A172 (cell line): ENCODE results near the gene NTPCR. TPM values are rescaled to one million over a fixed set of nuclear protein-coding genes. Genes with fewer than 3 reads are reported as not detected.
A peak's percentile ranks its signal among the peaks of the same experiment; 100 is the strongest.
"Not testable (repeated sequence)": the region's sequence is repeated elsewhere in the genome, so short reads cannot be mapped to it uniquely, and the experiment has no call there.

ENCODE experiments used
- DNase-seq: peaks from one replicate; pipeline ENCODE4 v3.0.0-alpha.2; 2015; ENCODE audit warnings: low spot score
- total RNA-seq: library from RNA; depleted of rRNA; stranded (reverse); fragments of >200 nt; shearing (Covaris generic); gene quantifications from 2 replicates; pipeline ENCODE4 v1.2.3, GENCODE V29; 2014

The NTPCR gene
- total RNA-seq, 1 experiment from 2014 or later = 87.8 TPM

DNA sequence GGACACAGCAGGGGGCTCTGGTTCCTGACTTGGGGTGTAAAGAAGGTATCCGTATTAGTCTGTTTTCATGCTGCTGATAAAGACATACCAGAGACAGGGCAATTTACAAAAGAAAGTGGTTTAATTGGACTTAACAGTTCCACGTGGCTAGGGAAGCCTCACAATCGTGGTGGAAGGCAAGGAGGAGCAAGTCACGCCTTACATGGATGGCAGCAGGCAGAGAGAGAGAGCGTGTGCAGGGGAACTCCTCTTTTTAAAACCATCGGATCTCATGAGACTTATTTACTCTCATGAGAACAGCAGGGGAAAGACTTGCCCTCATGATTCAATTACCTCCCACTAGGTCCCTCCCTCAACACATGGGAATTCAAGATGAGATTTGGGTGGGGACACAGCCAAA lies 23.2 kb upstream of the NTPCR start:
- DNase-seq = not testable (repeated sequence)

DNA sequence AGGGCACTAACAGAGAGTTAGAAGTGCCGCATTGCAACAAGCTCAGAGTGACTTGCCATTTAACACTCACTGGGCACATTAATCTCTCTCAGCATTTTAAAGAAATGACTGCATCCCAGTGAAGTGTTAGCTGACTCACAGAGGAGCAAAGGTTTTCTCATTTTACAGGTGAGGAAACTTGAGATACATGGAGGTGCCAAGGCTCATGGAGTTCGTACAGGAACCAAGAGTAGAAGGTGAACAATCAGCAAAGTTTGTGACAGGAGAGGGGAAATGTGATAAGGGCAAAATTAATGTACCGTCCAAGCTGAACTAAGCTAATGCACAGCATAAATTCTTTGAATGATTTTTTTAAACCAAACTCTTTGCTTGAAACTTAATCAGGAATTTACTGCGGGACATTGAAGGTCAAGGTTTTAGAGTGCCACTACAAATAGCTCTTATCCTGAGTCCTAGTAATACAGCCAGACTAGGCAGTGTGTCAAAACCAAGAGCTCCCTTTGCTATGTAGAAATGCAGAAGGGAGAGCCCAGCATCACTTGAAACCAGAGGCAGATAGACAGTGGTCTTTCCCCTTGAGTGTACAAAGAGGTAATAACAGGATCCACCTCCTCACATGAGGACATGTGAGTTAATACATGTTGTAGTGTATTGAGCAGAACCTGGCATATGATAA lies 22.4 kb upstream of the NTPCR start:
- DNase-seq = no peak

DNA sequence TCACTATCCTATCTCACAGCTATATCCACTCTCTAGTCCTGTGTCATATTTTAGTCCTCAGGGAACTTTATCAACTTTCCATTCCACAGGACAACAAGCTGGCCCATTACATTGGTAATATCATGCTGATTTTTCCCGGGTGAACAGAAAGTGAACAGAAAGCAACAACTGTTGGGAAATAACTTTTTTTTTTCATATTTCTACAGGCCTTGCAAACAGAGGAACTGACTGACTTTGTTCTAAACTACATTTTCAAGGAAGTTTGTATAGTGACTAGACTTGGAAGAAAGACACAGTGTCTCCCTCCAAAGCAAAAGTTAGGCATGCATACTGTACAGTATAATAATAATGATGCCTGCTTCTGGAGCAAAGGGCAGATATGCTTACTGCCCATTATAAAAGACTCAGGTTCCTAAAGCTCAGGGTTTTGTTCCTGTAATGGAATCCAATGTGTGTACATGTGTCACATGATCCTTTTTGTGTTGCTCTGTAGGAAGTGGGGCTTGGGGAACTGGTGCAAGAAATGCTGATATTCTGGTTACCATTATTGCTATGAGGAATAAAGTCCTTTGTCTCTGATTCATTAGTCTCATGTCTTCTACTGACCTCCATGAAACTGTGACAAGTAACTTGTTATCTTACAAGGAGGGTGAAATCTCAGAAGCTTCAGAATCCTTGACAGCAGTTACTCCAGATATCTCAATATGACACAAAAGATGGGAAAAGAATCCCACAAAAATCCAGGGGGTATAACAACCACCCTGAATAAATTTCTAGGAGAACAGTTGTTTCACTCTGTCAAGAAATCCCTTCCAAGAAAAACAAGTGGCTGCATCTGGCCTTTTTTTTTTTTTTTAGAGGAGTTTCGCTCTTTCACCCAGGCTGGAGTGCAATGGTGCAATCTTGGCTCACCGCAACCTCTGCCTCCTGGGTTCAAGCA lies 17.7 kb upstream of the NTPCR start:
- DNase-seq = no peak

DNA sequence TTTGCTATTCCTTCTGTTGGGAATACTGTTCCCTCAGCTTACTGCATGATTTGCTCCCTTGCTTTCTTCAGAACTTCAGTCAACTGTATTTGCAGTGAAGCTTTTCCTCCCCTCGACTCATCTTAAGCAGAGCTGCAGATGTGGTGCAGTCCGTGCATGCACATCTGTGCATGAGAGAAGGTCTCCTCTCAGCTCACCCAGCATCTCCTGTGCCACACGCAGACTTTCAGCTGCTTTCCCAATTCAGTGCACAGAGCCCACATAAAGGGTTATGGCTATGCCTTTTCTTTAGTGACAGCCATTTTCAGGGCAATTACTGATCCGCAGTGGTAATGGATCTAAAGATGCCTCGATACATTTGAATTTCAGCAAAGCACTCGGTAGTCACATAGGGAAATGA lies 13.5 kb upstream of the NTPCR start:
- no peak for DNase-seq

DNA sequence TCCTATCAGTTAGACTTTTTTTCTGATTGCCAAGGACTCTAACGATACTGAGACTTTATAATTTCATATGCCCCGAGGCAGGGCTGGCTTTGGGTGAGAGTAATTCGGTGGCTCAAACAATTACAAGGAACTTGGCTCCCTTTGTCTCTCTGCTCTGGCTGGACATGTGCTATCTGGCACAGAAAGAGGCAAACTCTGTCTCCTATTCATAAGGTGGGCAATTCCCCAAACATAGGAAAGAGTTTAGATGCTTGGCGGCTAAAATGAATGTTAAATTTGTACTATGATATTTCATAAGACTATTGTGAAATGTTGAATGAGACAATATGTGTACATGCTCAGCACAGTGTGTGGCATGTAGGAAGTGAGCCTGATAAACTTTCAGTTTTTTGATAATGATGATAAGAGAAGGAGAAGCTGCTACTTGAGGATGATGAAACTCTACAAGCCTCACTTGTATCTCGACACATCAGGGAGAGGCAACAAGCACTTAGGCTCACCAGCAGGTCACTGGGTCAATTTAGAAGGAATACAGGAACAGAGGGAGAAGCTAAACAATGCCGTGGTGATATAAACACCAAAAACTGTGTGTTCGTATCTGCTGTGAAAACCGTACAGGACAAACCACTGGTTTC lies 12.6 kb upstream of the NTPCR start:
- DNase-seq = no peak

DNA sequence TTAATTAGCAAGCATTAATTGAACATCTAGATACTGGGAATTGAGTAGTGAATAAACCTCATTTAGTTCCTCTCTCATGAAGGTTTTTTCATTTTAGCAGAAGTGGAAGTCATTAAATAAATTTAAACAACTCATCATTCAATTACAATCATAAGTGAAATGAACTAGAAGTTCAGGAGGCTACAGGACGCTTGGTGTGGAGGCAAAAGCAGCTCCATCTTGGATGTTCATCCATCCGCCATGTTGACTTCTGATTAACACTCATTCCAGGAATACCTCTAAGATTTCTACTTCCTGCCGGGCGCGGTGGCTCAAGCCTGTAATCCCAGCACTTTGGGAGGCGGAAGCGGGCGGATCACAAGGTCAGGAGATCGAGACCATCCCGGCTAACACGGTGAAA lies 11.5 kb upstream of the NTPCR start:
- DNase-seq = no peak

DNA sequence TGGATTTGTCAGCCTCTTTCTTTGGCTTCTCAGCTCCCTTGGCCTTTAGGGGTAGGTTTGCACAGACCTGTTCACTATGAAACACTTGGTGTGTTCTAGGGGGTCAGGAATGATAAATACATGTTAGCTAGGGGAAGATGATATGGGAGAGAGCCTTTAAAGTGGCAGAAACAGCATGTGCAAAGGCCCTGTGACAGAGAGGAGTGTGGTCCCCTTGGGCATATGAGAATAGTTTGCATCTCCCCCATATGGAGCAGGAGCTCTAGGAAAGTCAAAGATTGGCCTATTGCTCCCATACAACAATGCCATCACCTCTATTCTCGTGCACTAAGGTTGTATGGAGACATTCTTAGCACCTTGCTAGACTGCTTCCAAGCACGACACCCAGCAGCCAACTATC lies 10.7 kb upstream of the NTPCR start:
- no peak for DNase-seq

DNA sequence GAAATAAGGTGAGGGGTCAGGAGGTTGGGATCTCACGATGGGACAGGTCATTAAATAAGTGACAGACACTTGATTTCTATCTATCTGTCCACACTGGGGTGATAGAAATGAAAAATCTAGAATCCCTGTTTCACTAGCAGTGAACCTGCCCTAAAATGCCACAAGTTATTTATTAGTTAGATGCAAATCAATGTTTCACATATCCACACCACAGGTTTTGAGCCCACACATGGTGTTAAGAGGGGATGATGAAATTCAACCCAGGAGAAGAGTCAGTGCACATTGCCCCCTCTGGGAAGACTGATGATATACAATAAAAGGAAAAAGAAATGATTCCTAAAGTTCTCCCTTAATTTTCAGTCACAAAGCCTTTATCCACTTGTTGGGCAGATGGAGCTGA lies 10.1 kb upstream of the NTPCR start:
- DNase-seq = no peak

DNA sequence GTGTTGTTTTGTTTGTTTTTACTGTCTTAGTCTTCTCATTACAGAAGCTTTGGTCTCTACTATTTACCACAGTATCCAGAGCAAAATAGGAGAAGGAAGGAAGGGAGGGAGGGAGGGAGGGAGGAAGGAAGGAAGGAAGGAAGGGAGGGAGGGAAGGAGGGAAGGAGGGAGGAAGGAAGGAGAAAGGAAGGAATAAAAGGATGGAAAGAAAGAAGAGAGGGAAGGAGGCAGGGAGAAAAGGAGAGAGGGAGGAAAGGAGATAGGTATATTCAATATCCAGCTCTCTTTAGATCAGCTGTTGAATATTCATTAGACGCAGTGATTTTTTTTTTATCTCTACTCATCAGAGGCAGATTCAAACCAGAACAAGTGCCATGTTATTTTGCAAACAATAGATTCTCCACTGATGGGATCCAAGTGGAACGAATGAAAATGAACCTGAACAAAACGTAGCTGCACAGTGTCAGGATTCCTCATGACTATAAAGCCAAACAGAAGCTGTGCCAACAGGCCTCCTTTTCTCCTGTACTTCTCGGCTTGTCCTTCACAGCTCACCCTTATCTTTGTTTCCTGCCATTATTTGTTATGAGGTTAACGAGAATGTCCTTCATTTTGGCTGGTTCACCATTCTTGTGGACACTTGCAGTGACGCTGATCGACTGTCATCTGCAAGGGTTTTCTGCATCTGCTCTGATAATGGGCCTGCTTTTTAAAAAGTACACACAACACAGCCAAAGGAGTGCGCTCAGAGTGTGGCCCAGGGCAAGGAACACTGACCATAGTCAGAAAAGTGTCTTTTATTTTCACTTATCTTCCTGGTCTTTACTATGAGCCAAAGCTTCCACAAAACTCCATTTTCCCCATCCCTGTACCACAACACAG lies 7.8 kb upstream of the NTPCR start:
- DNase-seq = no peak

DNA sequence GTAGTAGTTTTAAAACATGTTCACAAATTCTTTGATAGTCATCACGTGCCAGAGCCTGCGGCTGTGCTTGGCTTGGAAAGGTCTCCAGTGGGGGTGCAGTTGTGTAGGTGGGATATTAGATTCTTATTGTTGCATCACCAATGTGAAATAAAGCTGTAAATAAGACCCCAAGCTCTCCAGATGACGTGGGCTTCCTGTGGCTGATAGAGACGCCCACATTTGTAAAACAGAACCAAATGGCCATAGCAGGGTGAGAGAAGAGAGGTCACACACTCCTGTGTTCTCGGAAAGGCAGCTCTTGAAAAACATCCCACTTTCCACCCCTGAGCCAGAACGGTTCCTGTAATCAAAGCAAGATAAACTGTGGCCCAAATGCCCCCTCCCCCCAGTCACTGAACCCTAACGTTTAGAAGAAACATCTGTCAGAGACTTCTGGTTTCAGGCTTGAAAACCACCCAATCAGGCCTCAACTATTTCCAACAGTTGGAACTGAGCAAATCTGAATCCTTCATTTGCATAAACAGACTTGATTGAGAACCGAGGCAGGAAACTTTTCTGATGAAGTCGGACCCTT lies 6.6 kb upstream of the NTPCR start:
- DNase-seq = no peak

DNA sequence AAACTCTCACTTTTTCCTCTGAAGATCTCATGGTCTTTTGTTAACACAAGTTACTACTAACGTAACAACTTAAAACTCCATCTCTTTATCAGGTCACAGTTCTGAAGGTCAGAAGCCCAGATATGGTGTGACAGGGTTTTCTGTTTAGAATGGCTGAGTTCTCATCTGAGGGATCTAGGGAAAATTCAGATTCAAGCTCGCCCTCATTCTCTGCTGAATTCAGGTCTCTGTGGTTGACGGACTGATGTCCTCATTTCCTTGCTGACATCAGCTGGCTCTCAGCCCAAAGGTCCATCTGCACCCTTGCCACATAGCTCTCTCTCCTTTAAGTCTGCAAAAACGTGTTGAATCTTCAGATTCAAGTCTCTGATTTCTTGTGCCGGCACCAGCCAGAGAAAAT lies 6.1 kb upstream of the NTPCR start:
- no peak for DNase-seq

DNA sequence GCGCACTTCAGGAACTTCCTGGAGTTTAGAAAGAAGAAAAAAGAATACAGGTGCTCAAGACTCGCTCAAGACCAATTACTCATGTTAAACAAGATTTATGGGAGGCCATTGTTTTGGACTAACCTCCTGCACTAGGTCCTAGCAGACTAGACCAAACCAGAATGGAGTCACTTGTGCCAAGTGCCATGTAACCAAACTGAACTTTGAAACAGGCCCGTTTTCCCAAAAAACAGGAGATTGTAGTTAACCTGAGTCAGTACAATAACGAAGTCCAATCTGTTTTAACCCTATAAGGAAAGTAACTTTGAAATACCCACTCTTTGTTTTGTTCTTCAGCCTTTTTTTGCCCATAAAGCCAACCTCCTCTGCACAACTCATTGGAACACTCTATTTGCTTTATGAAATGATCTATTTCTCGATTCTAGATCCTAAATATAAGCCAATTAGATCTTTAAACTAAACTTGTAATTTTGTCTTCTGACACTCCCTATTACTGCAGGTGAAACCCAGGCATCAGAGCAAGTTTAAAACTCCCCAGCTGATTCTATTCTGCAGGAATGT lies 695 bp upstream of the NTPCR start:
- DNase-seq = no peak

DNA sequence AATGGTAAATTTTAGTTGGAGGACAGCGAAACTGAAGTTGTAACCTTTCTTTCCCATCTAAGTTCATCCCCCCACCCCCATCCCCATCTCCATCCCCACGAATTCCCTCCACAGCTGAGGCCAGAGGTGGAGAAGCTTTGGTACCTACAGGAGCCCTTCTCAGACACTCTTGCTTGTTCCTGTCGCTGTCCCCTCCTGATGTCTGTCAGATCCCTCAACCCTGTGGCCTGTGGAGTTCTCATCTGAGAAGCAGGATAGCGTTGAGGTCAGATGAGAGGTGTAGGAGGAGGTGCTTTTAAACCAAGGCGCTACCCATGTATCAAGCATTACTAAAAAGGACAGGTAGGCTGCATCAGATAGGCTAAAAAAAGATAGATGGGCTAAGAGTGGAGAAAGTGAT lies 769 bp downstream of the NTPCR start:
- peak; percentile 10 for DNase-seq

DNA sequence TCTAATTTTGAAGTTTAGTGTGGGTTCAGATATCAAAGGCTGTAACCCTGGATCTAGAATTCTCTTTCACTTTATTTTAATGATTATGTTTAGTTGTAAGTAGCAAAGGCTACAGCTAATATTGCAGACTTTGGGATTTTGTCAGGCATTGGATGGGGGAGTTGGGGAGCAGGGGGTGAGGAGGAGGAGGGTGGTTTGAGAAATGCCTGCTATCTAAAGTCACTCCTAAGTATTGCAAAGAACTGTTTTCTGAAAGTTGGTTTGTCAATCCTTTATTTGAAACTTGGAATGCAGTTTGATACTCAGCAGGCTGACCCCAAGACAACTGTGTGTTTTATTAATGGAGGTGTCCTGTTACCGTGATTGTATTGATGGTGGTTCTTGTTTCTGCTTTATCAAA lies 1.2 kb downstream of the NTPCR start:
- DNase-seq = no peak

DNA sequence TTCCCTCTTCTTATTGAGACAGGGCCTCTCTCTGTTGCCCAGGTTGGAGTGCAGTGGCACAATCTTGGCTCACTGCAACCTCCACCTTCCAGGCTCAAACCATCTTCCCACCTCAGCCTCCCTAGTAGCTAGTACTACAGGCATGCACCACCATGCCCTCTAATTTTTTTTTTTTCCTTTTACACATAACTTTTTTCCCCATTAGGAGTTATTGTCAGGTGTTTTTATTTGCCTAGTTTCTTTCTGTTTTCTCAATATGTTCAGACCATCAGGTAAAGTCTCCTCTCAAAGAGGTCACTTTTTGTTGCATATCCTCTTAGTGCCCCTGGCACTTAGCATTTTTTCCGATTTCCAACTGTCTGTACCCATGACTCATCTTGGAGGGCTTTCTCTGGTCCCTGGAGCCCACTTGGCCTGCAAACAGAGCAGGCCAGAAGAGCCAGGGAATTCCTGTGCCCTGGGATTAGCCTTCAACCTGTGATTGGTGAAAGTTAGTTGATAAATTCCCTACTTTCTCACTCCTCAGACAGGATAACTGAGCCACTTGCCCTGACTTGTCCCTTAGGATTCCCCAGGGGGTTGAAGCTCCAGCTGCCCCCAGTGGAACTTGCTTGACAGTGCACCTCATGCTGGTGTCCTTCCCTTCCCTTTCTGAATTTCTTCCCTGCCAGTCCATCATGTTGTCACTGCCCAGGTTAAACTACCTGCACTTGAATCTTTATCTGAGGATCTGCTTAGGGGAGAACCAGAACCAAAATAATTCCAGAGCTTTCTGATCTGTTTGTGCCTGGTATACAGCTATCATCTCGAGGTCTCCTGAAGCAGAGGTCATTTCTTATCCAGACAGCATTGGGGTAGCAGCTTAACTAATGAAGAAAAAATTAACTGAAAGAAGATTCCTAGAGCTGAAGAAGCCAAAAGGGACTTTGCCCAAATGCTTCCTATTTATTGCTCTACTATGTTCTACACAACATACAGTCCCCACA lies 2.4 kb downstream of the NTPCR start:
- peak; percentile 74 for DNase-seq

DNA sequence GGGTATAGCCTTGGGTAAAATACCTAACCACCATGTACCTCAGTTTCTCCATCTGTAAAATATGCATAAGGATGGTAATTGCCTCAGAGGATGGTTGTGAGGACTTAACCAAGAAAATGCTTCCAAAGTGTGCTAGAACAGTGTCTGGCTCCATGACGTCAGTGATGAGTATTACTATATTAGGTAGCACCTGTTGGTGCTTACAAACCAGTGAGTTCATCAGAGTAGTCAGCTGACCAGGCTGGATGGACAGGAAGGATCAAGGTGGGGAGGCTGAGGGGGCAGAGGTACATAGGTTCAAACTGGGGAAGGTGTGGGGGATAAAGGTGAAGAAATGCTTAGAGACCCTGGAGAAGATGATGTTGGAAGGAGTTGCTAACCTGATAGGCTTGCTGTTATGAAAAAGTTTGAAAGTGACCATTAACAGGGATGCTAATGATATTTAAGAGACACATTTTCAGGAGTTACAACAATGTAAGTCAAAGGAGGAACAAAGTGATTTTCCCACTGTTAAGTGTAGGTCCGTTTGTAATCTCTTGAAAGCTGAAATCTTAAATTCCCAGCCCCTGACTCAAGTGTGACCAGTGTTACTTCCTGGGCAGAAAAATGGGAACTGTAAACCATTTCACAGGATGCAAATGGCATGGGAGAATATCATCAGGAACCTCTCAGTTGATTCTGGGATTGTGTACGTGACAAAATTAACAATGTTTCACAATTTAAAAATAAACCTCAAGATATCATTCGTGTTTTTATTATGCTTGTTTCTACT lies 4.4 kb downstream of the NTPCR start:
- no peak for DNase-seq

DNA sequence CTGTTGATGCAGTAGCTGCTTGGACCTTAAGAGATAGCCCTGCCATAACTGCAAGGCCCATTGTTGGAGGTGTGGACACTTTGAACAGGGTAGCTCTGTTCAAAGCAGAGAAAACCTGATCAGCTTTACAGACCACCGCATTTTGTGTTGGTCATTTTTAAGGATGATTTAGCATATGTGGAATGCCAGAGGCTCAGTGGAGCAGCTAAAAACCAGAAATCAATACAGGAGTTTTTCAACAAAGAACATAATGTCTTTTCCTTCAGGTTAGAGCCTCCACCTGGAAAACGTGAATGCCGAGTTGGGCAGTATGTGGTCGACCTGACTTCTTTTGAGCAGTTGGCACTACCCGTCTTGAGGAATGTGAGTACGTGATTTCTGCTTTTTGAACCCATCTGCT lies 5.7 kb downstream of the NTPCR start:
- DNase-seq = no peak

DNA sequence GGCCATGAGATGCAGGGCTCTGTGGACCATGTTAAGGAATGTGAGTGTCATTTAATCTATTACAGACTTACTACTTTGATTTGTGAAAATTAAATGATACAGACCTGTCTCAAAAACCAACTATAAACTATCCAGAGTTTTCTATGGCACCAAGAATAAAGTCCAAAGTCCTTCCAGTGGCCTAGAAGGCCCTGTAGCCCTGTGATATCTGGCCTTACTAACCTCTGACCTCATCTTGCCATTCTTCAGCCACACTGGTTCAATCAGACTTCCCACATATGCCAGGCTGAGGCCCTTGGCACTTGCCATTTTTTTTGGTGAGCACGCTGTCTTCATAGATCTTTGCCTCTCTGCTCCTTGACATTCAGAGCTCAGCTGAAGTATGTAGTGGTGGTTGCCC lies 7.7 kb downstream of the NTPCR start:
- DNase-seq = no peak
